GM21526 (cell line): ENCODE measurements around the gene TOM1L2.

Experiments
- ATAC-seq: cut with Tn5 transposase; IDR thresholded peaks from one replicate; pipeline ENCODE4 v1.9.1; 2021; ENCODE audit warnings: moderate library complexity; ENCODE audit not compliant: unreplicated experiment, low FRiP score

TOM1L2 gene

DNA sequence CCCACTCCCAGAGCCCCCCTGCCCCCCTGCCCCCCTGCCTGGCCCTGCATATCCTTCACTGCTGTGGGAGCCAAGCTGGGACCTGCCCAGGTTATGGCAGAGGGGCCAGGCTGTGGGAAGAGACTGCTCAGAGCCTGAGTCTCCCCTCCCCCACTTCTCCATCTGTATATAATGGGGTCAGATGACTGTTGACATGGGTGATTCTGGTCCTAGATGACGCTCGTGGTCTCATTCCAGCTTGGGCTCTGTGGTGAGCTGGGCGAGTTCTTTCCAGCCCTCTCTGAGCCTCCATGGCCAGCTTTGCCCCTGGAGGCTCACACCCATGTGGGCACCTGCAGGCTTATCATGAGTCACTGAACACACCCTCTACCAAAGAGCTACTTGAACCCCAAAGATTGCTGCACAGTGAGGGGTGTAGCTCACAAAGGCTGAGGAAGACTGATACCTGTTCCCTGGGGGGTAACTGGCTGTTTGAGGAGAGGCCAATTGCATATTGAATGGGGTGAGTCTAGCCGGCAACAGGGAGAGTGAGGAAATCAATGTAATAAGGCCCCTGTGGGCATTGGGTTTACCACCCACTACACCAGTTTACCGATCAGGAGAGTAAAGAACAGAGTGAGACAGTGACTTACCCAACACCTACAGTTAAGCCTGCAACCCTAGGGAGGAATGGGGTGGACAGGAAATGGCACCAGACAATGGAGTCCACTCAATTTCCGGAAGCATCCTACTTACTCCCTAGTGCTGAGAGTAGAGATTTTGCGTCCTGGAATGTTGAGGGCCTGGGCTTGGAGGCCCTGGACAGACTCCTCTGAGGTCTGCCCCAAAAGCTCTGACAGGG lies 131.2 kb downstream of the TOM1L2 start:
- no peak for ATAC-seq

DNA sequence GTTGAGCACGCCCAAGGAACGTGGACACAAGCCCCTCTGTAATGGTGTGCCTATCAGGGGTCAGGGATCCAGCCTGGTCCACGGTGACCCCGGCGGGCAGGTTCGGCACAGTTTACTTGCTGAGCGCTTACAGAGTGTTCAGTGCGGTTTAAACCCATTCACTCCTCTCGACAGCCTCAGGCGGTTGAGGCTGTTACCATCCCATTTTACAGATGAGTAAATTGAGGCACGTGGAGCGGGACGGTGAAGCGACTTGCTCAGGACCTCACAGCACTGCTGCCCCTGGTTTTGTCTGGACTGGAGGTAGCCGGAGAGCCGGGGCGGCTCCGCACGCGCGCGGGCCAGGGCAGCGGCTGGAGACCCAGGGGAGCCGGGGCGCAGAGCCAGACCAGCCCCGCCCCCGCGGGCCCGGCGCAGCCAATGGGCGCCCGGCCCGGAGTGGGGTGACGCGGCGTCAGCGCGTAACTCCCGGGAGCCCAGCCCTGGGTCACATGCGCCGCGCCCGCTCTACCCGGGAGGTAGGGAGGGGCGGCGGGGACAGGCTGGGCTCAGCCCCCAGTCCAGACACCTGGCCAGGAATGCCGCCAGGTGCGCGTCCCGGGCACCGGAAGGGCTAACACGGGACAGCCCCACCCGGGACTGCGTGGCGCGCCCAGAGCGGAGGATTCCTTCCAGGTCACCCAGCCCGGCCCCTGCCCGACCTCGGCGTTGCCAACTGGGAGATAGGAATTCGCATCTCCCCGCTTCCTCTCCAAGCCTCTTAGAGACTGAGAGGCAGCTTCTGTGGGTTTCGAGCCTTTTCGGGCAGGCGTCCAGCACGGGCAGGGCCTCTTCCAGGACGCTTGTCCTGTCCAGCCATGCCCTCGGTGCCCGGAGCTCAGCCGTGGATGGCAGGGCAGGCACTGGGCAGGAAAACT lies 132.2 kb downstream of the TOM1L2 start:
- ATAC-seq: peak; percentile 46

DNA sequence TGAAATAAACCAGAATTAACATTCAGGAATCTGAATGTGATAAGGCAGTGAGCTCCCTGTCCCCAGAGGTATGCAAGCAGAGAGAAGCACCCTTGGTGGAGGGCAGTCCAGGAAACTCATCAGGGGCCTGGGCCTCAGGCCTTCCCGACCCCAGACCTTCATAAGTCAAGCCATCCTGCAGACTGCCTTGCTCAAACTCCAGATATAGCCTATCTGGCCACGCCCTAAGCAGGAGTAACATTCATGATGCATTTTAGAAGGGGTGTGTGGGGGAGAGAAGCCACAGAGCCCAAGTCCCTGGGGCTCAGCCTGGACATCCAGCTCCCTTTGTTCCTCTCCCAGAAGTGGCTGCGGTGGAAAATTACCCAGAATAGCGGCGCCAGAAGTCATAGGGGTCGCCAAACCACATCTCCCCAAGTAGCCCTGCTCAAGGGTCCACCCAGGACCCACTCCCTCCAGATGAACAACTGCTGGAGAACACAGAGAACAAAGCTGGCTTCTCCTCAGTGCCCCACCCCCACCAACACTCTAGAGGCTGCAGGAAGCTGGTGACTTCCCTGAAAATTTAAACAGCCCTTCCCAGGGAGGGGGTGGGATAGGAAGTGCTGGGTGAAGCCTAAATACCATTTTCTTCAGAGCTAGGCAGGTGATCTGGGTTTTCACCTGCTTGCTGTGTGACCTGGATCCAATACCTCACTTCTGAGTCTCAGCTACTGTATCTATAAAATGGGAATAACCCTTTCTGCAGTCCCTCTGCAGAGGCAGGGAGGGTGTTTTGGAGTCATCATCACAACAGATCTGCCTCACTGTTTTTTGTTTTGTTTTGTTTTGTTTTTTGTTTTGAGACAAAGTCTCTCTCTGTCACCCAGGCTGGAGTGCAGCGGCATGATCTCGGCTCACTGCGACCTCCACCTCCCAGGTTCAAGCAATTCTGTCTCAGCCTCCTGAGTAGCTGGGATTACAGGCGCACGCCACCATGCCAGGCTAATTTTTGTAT lies 133.9 kb downstream of the TOM1L2 start:
- ATAC-seq: no peak

DNA sequence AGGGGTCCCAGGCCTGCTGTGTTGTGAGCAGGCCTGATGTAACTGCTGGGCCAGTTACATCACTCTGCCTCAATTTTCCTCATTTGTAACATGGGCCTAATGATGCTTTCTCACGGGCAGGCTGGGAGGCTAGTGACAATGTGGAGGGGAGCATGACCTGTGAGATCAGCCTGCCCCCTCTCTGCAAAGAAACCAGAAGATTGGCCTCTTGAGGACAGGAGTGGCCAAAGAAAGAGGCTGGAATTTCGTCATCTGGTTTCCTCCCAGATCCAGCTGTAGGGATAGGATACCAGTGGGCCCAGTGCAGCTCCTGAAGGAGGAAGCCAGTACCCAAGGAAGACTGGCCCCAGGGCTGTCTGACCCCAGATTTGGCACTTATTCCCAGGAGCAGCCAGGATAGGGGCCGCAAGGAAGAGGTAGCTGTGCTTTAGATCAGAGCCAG lies 134.8 kb downstream of the TOM1L2 start:
- ATAC-seq: no peak

DNA sequence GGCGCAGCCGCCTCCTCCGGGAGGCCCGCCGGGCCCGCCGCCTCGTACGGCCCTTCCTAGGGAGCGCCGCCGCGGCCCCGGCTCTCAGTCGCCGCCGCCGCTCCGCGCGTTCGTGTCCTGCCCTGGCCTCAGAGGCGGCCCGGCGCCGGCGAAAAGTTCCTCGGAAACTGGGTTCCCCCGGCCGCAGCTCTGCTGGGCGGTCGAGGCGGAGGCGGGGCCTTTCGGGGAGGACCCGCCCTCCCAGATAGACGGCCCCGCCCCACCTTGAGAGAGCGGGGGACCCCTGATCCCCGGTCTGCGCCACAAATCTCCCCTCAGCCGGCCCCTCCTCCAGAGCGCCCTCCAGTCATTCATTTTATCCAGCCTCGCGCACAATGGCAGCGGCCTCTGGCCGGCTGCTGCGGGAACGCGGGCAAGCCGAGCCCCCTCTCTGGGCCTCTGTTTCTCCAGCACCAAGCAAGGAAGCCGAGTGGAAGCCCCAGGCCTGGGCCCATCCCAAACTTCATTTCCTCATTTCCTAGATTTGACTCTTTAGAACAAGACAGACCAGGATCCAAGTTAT lies 135.3 kb downstream of the TOM1L2 start, which contains the start of gene SREBF1:
SREBF1 (minus strand) TSS at position 169 of the 562 bp plus-strand sequence. CDS start 169 bp downstream, outside the sequence.
- peak; percentile 31 for ATAC-seq

DNA sequence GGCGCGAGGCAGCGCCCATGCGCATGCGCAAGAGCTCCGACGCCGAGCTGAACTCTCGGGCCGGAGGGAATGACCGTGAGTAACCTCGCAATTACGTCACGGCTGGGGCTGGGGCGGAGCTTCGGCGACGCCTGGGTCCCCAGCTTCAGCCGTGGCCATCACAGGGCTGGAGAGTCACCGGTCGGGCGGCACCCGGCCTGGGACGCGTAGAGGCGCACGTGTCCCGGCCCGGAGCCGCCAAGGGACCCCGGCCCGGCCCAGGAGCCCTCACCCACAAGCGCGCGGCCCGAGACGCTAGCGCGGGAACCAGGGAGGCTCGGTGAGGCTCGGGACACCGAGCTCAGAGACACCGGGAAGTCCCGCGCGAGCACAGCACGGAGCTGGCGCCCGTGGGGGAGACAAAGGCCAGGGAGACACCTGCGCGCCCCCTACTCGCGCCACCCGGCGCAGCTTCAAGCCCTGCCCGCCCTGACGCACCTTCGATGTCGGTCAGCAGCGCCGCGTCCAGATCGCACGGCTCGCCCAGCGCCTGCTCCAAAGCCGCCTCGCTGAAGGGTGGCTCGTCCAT lies 135.9 kb downstream of the TOM1L2 start:
- ATAC-seq: peak; percentile 49

DNA sequence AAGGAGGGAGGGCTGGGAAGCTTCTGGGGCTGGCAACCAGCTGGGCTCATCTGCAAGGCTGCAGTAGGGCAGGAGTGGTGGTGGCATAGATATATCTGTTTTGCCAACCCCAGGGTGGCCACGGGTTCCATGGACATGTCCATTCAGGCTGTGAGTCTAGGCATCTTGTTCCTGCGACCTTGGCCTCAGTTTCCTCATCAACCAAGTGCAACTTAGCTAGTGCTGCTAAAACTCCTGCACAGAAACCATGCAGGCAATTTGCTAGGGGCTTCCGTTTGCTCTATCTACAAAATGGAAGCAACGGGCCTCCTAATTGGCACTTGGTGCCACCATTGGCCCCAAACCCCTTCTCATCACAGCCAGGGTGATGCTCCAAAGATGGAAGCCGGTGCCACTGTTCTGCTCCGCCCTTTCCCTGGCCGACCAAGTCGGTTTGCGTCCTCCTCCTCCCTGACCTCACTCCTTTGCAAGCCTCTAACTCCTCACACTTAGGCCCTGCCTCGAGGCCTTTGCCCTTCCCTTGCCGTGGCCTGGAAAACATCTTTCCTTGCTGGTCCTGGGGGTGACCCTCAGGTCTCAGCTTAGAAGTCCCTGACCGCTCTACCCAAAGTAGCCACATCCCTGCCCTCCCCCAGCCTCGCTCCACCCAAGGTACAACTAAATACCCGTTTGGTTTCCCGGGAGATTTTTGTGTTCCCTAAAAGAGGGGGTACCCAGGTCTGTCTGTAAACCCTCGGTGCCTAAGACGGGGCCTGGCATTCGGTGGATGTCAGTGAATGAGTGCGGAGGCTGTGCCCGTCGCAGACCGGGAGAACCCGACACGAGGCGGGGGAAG lies 136.6 kb downstream of the TOM1L2 start:
- ATAC-seq: no peak

DNA sequence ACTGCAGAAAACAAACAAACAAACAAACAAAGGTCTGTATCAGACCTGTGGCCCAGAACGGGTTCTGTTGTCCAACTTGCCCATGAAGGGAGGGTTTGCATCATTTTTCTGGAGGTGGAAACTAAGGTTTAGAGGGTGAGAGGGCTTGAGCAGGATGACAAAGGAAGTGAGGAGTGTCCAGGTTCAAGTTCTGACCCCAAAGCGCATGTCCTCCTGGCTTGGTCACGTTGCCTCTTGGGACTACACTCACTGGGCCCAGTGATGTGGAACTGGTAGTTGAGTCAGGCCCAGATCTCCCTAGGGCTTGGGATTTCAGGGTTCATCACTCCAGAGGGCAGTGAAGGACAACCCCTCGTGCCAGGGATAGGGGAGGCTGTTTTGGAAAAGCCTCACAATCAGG lies 137.2 kb downstream of the TOM1L2 start:
- no peak for ATAC-seq

DNA sequence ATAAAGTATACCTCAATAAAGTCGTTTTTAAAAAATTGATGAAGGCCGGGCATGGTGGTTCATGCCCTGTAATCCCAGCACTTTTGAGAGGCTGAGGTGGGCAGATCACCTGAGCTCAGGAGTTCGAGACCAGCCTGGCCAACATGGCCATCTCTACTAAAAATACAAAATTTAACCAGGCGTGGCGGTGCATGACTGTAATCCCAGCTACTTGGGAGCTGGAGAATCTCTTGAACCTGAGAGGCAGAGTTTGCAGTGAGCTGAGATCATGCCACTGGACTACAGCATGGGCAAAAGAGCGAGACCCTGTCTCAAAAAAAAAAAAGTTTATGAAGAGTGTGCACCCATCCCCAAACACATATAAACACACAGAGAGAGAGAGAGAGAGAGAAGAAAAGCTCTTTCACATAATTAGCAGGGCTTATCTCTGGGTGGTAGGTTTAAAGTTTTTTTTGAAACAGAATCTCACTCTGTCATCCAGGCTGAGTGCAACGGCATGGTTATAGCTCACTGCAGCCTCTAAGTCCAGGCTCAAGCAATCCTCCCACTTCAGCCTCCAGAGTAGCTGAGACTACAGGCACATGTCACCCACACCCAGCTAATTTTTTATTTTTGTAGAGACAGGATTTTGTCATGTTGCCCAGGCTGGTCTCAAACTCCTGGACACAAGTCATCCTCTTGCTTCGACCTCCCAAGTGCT lies 138.4 kb downstream of the TOM1L2 start:
- ATAC-seq: no peak

DNA sequence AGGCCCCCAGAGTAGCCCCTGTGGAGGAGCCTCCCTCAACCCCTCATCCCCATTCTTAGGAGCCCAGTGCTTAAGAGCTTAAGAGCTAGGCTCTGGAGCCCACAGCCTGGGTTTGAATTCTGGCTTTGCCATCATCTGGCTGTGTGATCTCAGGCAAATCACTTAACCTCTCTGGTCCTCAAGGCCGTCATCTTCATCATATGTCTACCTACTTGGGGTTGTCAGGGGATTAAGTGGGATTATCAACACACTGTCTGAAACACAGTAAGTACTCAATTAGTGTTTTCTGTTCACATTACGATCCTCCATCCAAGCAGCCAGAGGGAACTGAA lies 140.2 kb downstream of the TOM1L2 start:
- ATAC-seq: no peak

DNA sequence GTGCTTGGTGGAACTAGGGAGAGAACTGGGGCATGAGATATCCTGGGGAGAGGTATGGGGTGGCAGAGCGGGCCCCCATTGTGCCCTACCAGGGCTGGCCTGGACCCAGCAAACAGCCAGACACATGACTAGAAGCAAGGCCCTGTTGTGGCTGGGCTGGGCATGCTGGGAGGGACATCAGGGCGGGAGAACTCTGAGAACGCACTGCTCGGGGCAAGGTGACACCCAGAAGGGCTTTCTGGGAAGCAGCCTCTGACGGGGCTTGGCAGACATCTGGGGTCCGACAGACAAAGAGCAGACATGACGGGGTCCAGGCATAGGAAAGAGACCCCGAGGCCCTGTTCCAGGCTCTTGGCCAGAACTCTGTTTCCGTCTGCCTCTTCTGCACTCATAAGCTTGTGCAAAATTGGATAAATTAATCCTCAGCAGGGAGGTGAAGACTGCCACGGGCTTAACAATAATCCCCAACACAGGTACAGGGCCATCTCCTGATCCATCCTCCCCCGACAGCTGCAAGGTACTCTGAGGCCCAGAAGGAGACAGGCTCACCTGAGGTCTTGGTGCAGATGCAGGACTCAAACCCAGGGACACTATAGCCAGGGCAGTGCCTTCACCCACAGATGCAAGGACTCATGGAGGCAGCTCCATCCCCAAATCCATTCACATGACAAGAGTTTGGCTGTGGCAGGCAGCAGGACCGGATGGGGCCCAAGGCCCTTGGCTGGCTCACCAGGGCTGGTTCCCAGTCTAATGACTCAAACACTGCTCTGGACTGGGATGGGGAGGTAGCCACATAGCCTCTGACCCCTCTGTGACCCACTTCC lies 140.8 kb downstream of the TOM1L2 start:
- ATAC-seq: no peak

DNA sequence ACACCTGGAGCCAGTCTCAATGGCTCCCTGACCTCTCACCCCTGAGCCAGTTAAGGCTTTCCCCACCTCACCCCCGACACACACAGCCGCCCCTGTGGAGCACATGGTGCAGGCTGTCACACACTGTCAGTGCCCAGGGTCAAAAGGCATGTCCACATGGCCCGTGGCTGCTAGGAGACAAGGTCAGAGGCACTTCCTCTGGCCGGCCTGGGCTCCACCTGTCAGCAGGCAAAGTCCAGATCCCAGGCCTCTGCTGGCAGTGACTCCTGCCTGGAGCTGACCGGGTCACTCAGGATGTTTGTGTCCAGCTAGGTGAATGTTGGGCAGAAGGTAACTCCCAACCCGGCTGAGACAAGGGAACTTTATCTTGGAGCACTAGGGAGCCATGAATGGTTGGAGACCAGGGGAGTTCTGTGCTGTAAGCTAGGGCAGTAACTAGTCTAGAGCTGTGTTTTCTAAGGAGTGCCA lies 141.4 kb downstream of the TOM1L2 start:
- ATAC-seq: no peak

DNA sequence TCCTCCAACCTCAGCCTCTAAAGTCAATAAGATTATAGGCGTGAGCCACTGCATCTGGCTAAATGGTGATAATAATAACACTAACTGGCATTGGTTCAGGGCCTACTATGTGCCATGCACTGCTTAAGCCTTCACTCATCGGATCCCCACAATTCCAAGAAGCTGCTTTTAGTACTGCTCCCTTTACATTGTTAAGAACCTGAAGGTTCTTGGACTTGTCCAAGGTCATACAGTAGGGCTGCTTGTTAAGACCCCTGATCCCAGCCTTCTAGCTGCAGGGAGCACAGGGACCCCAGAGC lies 142.0 kb downstream of the TOM1L2 start:
- no peak for ATAC-seq

DNA sequence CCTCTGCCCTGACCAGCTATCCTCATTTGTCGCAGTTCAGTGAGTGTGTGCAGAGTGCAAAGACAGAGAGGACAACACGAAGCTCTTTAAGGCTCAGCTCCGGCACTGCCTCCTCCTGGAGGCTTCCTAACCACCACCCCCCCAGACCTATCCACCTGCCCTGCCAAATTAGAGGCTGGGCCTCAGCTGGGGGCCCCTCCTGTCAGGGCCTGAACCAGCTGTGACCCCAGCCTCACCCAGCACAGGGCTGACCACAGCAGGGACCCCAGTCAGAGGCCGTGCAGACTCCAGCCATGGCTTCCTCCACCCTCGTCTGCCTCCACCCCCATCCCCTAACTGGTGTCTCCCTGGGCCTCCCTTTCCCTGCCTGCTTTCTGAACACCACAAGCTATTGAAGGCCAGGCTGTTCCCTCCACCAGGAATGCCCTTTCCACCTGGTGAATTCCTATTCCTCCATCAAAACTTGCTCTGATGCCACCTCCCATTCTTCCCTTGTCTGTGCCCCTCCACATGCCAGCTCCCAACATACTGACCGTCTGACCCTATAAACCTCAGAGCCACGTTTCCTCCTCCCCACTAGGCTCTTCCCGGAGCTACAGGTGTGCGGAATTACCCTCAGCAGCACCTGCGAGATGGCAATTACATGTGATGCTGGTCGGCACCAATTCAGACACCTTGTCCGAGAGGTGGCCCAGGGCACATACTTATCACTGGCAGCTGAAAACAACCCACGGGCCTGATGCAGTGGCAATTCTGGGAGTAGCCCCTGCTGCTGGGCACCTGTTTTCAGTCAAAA lies 144.2 kb downstream of the TOM1L2 start:
- ATAC-seq: no peak

DNA sequence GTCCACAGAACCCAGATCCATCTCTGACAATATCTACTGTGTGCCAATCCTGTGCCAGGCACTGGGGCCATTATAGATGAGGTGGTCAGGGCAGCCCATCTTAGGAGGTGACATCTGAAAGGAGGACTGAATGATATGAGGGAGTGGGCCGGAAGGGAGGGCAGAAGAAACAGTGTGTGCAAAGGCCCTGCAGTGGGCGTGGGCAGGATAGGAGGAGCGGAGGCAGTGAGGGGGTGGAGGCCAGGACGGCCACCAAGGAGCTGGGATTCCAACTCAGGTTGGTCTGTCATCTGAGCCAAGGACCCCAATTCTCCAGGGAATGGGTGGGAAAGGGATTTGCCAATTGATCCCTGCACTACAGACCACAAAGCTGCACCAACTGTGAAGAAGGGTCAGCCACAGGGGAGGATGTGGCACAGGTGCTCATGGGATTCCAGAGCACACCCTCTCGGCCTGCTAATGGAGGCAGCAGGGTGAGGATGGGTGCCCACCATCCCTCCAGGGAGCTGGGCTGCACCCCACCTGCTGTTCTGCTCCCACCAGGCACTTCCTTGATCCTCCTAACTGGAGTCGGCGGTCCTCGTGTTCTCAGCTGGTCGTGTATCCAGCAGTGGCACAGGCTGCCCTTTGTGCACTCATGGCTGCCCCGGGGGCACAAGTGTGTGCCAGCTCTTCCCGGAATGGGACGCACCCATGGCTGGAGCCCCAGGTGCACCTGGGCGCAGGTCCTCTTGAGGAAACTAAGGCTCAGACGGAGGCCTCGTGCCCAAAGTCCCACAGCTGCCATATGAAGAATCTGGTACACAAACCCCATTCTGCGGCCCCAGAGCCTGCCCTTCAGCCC lies 145.0 kb downstream of the TOM1L2 start:
- no peak for ATAC-seq

DNA sequence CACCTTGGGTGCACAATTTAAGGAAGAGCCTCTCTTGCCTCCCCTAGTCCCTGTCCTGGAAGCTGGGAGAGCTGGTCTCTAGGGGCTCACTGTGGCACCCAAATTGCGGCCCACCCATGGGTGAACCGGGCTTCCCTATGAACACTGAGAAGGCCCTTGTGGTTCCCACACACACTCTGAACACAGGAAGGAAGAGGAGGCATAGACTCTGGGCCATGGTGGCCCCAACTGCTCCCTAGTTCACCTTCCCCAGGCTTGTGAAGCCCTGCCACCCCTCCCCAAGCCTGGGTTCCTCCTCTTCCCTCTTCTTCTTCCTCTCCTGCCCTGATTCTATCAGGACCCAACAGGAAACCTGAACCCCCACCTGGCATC lies 145.9 kb downstream of the TOM1L2 start:
- ATAC-seq: no peak
